ENCODE measurements around the gene TRPM3. TPM values are rescaled to one million over a fixed set of nuclear protein-coding genes. Genes with fewer than 3 reads are reported as not detected.

TRPM3 gene
- total and polyA plus RNA-seq, 2 donors (not counting 1 experiment from before 2014, with no cell fraction given), result not detected

- 7% methylated on average over 3 of the region's 9 CpGs for WGBS (ENCODE audit: insufficient coverage)
- no peaks in the 10 kb centered on the region for H3K79me2 ChIP-seq (ENCODE audit: control insufficient read depth, insufficient read depth, low read length)
- H3K36me3 ChIP-seq (replicated peaks in 1 of 2; ENCODE audit: control extremely low read depth in 1 of 2, control insufficient read depth in 1 of 2, extremely low read depth in 1 of 2, insufficient read depth in 2 of 2, low read length in 1 of 2), result no peaks in the 10 kb centered on the region
- H3K4me3 Mint-ChIP-seq, result no peak overlapping the region
- H3K4me3 ChIP-seq (ENCODE audit: control extremely low read depth in 1 of 5, extremely low read depth in 1 of 5, insufficient read depth in 1 of 5, low read depth in 2 of 5, low read length in 4 of 5), result no peak overlapping the region
- no peak overlapping the region for H3K27ac Mint-ChIP-seq
- no peaks in the 10 kb centered on the region for H3K27me3 ChIP-seq (replicated peaks in 1 of 4; ENCODE audit: control extremely low read depth in 1 of 4, control insufficient read depth in 3 of 4, insufficient read depth in 4 of 4, low read length in 3 of 4)
- TF ChIP-seq CTCF (IDR thresholded peaks at IDR 0.05) (peak; percentile 51), EZH2 (IDR thresholded peaks at IDR 0.05; ENCODE audit: borderline replicate concordance, insufficient read depth, low read depth, low read length, poor library complexity, severe bottlenecking) (no peak)
- H3K9ac ChIP-seq (ENCODE audit: low read length), result no peak overlapping the region
- ChIA-PET CTCF (no interaction called here), POLR2A (no interaction called here)
- peak; percentile 6 for DNase-seq
- no peak overlapping the region for H2AFZ ChIP-seq (ENCODE audit: insufficient read depth, low read depth, low read length, poor library complexity, severe bottlenecking)
- no peaks in the 10 kb centered on the region for H3K4me1 Mint-ChIP-seq
- no peaks in the 10 kb centered on the region for H4K20me1 ChIP-seq (ENCODE audit: control insufficient read depth, insufficient read depth, low read length, poor library complexity, severe bottlenecking)
- ATAC-seq (ENCODE audit: low read depth), result no peak
- H3K4me2 ChIP-seq (replicated peaks; ENCODE audit: low read depth, low read length, poor library complexity, severe bottlenecking), result no peak overlapping the region
- H3K27me3 Mint-ChIP-seq, result no peaks in the 10 kb centered on the region
- H3K9me3 ChIP-seq (ENCODE audit: control extremely low read depth in 1 of 3, control insufficient read depth in 2 of 3, insufficient read depth in 1 of 3, low read length in 2 of 3), result no peaks in the 10 kb centered on the region
- intact Hi-C loops (cut with micrococcal nuclease), result no loop called here
- H3K4me1 ChIP-seq (ENCODE audit: control insufficient read depth in 2 of 2, insufficient read depth in 2 of 2, low read length in 2 of 2), result no peaks in the 10 kb centered on the region
- no peak overlapping the region for H3K27ac ChIP-seq (ENCODE audit: low read length in 2 of 2)
- no peaks in the 10 kb centered on the region for H3K9me3 Mint-ChIP-seq (ENCODE audit: insufficient read depth)
These were observed 196.4 kb downstream of the TRPM3 start for GRCh38 chr9:70924895-70925547.

GRCh38 chr9:70924380-70924779 is 197.0 kb downstream of the TRPM3 start:
- Histone ChIP-seq H2AFZ (ENCODE audit: insufficient read depth, low read depth, low read length, poor library complexity, severe bottlenecking) (no peak overlapping the region), H3K4me3 (ENCODE audit: control extremely low read depth in 1 of 5, extremely low read depth in 1 of 5, insufficient read depth in 1 of 5, low read depth in 2 of 5, low read length in 4 of 5) (no peak overlapping the region), H3K79me2 (ENCODE audit: control insufficient read depth, insufficient read depth, low read length) (no peaks in the 10 kb centered on the region), H3K27me3 (replicated peaks in 1 of 4; ENCODE audit: control extremely low read depth in 1 of 4, control insufficient read depth in 3 of 4, insufficient read depth in 4 of 4, low read length in 3 of 4) (no peaks in the 10 kb centered on the region), H3K36me3 (replicated peaks in 1 of 2; ENCODE audit: control extremely low read depth in 1 of 2, control insufficient read depth in 1 of 2, extremely low read depth in 1 of 2, insufficient read depth in 2 of 2, low read length in 1 of 2) (no peaks in the 10 kb centered on the region), H3K9ac (ENCODE audit: low read length) (no peak overlapping the region), H4K20me1 (ENCODE audit: control insufficient read depth, insufficient read depth, low read length, poor library complexity, severe bottlenecking) (no peaks in the 10 kb centered on the region), H3K9me3 (ENCODE audit: control extremely low read depth in 1 of 3, control insufficient read depth in 2 of 3, insufficient read depth in 1 of 3, low read length in 2 of 3) (no peaks in the 10 kb centered on the region), H3K4me2 (replicated peaks; ENCODE audit: low read depth, low read length, poor library complexity, severe bottlenecking) (no peak overlapping the region), H3K4me1 (ENCODE audit: control insufficient read depth in 2 of 2, insufficient read depth in 2 of 2, low read length in 2 of 2) (no peaks in the 10 kb centered on the region), H3K27ac (ENCODE audit: low read length in 2 of 2) (no peak overlapping the region)
- POLR2A ChIA-PET, result no interaction called here
- intact Hi-C loops (cut with micrococcal nuclease), result no loop called here
- Mint-ChIP-seq H3K9me3 (ENCODE audit: insufficient read depth) (no peaks in the 10 kb centered on the region), H3K27me3 (no peaks in the 10 kb centered on the region), H3K4me3 (no peak overlapping the region), H3K27ac (no peak overlapping the region), H3K4me1 (no peaks in the 10 kb centered on the region)
- WGBS (ENCODE audit: insufficient coverage), result 77% methylated on average over 2 of the region's 6 CpGs
- CTCF ChIA-PET, result no interaction called here
- ATAC-seq (ENCODE audit: low read depth) (no peak), DNase-seq (no peak)
- TF ChIP-seq EZH2 (IDR thresholded peaks at IDR 0.05; ENCODE audit: borderline replicate concordance, insufficient read depth, low read depth, low read length, poor library complexity, severe bottlenecking), result no peak
- no peak for TF ChIP-seq CTCF (IDR thresholded peaks at IDR 0.05)
